Coronary artery (tissue), 2 donors: ENCODE data around the gene ABCB8.

ENCODE experiments used
- DNase-seq: peaks from one replicate; pipeline ENCODE4 v3.0.0-alpha.2; 2017; ENCODE audit warnings: low spot score
- H3K27ac ChIP-seq, 2 donors: fragments of 200-600 bp; sonication (generic); one replicate each; pipeline ENCODE4 v1.5.1; 2016 to 2019
- H3K4me3 ChIP-seq: fragments of 200-600 bp; sonication (generic); 2 replicates; pipeline ENCODE4 v1.5.1; 2016; ENCODE audit warnings: mild to moderate bottlenecking, moderate library complexity
- TF ChIP-seq, protein P1 (sequence below): fragments of 200-600 bp; sonication (generic); IDR thresholded peaks from one replicate; pipeline ENCODE4 v1.5.1; 2019; ENCODE audit warnings: antibody characterized with exemption

Gene ABCB8

DNA sequence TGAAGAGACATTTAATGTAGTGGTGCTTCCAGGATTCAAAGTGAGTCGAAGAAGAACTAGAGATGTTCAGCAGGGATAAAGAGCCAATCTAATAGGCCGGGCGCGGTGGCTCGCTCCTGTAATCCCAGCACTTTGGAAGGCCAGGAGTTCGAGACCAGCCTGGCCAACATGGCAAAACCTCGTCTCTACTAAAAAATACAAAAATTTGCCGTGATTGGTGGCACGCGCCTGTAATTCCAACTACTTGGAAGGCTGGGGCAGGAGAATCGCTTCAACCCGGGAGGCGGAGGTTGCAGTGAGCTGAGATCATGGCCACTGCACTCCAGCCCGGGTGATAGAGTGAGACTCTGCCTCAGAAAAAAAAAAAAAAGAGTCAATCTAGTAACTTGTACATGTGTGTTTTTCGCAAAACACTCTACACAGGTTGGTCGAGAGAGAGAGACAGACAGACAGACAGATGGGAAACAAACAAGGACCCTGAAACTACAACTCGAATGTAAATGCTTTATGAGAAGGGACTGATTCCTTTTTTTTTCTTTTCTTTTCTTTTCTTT lies 775 bp downstream of the ABCB8 start:
- H3K27ac ChIP-seq = peak overlapping the region; percentile 61 to 82
- TF ChIP-seq, protein P1, sequence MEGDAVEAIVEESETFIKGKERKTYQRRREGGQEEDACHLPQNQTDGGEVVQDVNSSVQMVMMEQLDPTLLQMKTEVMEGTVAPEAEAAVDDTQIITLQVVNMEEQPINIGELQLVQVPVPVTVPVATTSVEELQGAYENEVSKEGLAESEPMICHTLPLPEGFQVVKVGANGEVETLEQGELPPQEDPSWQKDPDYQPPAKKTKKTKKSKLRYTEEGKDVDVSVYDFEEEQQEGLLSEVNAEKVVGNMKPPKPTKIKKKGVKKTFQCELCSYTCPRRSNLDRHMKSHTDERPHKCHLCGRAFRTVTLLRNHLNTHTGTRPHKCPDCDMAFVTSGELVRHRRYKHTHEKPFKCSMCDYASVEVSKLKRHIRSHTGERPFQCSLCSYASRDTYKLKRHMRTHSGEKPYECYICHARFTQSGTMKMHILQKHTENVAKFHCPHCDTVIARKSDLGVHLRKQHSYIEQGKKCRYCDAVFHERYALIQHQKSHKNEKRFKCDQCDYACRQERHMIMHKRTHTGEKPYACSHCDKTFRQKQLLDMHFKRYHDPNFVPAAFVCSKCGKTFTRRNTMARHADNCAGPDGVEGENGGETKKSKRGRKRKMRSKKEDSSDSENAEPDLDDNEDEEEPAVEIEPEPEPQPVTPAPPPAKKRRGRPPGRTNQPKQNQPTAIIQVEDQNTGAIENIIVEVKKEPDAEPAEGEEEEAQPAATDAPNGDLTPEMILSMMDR = no peak
- no peak for DNase-seq
- H3K4me3 ChIP-seq = peak overlapping the region; percentile 78

DNA sequence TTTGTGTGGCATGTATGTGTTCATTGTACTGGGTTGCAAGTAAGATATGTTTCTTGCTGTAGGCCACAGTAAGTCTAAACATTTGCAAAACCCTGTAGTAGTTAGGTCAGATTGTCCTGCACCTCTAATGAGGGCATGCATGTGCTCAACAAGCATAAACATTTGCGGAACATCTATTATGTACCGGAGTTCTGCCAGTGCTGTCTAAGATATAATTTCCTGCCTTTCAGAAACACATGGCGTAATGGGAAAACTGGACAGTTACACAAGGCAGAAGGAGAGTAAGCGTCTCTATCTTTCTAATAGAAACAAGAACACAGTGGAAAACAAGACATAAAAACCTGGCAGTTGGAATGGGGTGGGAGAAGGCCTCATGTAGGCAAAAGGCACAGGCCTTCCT lies 2.8 kb downstream of the ABCB8 start:
- Histone ChIP-seq H3K27ac (no peak overlapping the region), H3K4me3 (no peak overlapping the region)
- TF ChIP-seq, protein P1 = no peak
- DNase-seq = no peak

DNA sequence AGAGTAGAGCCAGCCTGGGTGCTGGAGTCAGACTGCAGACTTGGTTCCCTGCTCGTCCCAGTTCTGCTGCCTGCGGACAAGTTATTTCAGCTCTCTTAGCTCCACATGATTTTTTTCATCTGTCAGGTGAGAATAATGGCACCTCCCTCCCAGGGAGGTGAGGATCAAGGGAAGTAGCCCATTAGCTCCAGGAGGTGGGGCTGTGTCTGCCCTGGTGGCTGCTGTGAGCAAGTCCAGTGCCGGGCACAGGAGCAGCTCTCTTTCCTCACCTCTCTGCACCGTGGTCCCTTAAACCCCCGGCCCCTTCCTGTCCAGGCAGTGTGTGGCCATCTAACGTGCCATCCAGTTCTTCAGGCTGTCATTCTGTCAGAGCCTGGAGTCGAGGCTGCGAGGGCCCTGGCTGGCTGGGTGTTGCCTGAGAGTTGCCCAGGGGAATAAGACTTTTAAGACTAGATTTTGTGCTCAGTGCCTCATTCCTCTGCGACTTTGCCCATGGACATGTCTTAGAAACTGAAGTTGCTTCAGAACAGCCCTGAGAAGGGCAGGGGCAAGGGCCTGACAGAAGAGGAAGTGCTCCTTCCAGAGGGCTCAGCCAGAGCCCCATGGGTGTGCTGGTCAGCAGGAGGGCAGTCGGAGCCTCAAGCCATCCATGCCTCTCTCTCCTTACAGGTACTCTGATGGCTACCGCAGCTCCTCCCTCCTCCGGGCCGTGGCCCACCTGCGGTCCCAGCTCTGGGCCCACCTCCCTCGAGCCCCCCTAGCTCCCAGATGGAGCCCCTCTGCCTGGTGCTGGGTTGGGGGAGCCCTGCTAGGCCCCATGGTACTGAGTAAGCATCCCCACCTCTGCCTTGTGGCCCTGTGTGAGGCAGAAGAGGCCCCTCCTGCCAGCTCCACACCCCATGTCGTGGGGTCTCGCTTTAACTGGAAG lies 5.0 kb downstream of the ABCB8 start:
- TF ChIP-seq, protein P1 = no peak
- no peak for DNase-seq
- Histone ChIP-seq H3K27ac (no peak overlapping the region), H3K4me3 (no peak overlapping the region)

DNA sequence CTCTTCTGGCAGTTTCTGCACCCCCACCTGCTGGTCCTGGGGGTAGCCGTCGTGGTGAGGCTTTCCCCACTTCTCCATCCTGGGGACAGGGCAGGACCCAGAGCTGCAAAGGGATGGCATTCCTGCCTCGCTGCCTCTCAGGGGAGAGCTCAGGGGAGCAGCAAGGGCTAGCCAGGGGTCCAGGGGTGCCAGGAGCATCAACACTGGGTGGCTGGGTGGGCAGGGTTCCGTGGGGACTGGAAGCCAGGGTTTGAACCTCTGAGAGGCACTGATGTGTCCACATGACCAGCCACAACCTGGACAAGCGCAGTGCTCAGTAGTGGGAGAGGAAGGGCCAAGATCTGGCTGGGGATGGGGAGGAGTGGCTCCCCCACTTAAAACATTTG lies 5.6 kb downstream of the ABCB8 start:
- Histone ChIP-seq H3K27ac (no peak overlapping the region), H3K4me3 (no peak overlapping the region)
- DNase-seq = no peak
- TF ChIP-seq, protein P1 = no peak

DNA sequence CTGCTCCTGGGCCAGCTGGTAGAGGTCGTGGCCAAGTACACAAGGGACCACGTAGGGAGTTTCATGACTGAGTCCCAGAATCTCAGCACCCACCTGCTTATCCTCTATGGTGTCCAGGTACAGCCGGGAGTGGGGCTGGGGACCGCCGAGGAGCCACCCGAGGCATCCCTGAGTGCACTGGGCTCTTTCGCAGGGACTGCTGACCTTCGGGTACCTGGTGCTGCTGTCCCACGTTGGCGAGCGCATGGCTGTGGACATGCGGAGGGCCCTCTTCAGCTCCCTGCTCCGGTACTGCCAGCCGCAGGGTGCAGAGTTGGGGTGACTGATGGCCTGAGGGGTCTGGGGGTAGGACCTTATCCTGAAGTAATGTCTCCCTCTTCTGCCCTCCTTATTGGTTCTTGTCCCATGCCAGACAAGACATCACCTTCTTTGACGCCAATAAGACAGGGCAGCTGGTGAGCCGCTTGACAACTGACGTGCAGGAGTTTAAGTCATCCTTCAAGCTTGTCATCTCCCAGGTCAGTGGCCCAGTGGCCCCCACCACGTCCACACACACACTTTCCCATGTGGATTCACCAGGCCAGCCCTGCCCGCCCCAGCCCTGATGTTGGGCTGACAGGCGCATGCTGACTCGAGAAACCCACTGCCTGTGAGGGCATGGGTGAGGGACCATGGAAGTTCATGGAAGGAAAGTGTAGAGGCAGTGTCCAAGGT lies 6.2 kb downstream of the ABCB8 start:
- no peak for DNase-seq

DNA sequence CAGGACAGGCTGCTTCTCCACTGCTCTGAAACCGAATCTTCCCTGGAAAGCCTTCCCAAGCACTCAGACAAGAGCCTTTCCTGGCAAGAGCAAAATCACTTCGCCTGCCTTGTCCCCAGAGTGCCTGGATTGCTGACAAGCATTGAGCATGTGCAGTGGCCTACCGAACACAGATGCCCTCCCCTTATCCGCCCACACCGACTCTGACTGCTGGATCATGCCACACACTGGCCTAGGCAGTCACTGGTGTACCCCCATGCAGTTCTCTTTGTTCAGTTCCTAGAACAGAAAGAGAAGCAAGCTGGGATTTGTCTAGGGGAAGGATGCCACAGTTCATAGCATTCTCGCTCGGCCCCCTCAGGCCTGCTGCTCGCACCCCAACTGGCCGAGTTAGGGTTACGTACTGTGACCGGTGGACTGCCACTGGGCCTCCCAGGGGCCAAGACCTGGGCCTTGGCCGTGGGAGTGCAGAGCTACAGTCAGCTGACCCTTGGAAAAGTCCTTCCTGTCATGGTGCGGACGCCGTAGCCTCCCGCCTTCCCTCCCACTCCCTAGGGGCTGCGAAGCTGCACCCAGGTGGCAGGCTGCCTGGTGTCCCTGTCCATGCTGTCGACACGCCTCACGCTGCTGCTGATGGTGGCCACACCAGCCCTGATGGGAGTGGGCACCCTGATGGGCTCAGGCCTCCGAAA lies 6.9 kb downstream of the ABCB8 start:
- Histone ChIP-seq H3K27ac (no peak overlapping the region), H3K4me3 (no peak overlapping the region)
- no peak for DNase-seq
- TF ChIP-seq, protein P1 = no peak

More for the DNA sequence above, 6.2 kb downstream of the ABCB8 start:
- H3K4me3 ChIP-seq = no peak overlapping the region
- no peak overlapping the region for H3K27ac ChIP-seq
- TF ChIP-seq, protein P1 = no peak
